GM23248 (cell line): Measurements from ENCODE around the gene RADIL. TPM values are rescaled to one million over a fixed set of nuclear protein-coding genes. Genes with fewer than 3 reads are reported as not detected.

ENCODE experiments used
- DNase-seq: peaks from one replicate; pipeline ENCODE4 v3.0.0-alpha.2; 2015
- H2AFZ ChIP-seq: fragments of 200-600 bp; sonication (generic); 2 replicates; pipeline ENCODE4 v1.6.1; 2016; ENCODE audit warnings: antibody characterized with exemption
- H3F3A ChIP-seq: fragments of 200-600 bp; sonication (generic); 2 replicates; pipeline ENCODE4 v1.6.1; 2016; ENCODE audit warnings: mild to moderate bottlenecking, antibody characterized with exemption, mixed run types; ENCODE audit not compliant: insufficient read depth
- H3K27ac ChIP-seq: fragments of 200-600 bp; sonication (generic); 2 replicates; pipeline ENCODE4 v1.5.1; 2016; ENCODE audit warnings: mild to moderate bottlenecking
- H3K27me3 ChIP-seq: fragments of 200-600 bp; sonication (generic); replicated peaks from 2 replicates; pipeline ENCODE4 v1.6.1; 2016; ENCODE audit warnings: mild to moderate bottlenecking; ENCODE audit not compliant: insufficient read depth
- H3K36me3 ChIP-seq: fragments of 200-600 bp; sonication (generic); 2 replicates; pipeline ENCODE4 v1.6.1; 2016; ENCODE audit warnings: low read depth, mild to moderate bottlenecking
- H3K4me1 ChIP-seq: fragments of 200-600 bp; sonication (generic); 2 replicates; pipeline ENCODE4 v1.6.1; 2016; ENCODE audit warnings: mild to moderate bottlenecking; ENCODE audit not compliant: insufficient read depth
- H3K4me2 ChIP-seq: fragments of 200-600 bp; sonication (generic); one replicate; pipeline ENCODE4 v1.6.1; 2016; ENCODE audit warnings: mild to moderate bottlenecking; ENCODE audit not compliant: unreplicated experiment
- H3K4me3 ChIP-seq: fragments of 200-600 bp; sonication (generic); 2 replicates; pipeline ENCODE4 v1.5.1; 2016; ENCODE audit warnings: mild to moderate bottlenecking
- H3K79me2 ChIP-seq: fragments of 200-600 bp; sonication (generic); 2 replicates; pipeline ENCODE4 v1.6.1; 2016; ENCODE audit warnings: mild to moderate bottlenecking; ENCODE audit not compliant: insufficient read depth
- H3K9ac ChIP-seq: fragments of 200-600 bp; sonication (generic); 2 replicates; pipeline ENCODE4 v1.6.1; 2016; ENCODE audit warnings: mild to moderate bottlenecking
- H3K9me2 ChIP-seq: fragments of 200-600 bp; sonication (generic); 2 replicates; pipeline ENCODE4 v1.6.1; 2016; ENCODE audit warnings: mixed run types, mild to moderate bottlenecking, moderate library complexity; ENCODE audit not compliant: insufficient read depth
- H3K9me3 ChIP-seq: fragments of 200-600 bp; sonication (generic); one replicate; pipeline ENCODE4 v1.6.1; 2017; ENCODE audit warnings: low read depth
- H4K20me1 ChIP-seq: fragments of 200-600 bp; sonication (generic); 2 replicates; pipeline ENCODE4 v1.6.0; 2016; ENCODE audit not compliant: insufficient read depth
- EZH2 ChIP-seq: fragments of 200-600 bp; sonication (generic); IDR thresholded peaks from 2 replicates; pipeline ENCODE4 v1.6.1; 2018; ENCODE audit warnings: antibody characterized with exemption, mild to moderate bottlenecking; ENCODE audit not compliant: insufficient read depth, poor library complexity, severe bottlenecking
- EZH2phosphoT487 ChIP-seq: fragments of 200-600 bp; sonication (generic); IDR thresholded peaks from 2 replicates; pipeline ENCODE4 v1.6.1; 2018; ENCODE audit warnings: antibody characterized with exemption, moderate library complexity, mild to moderate bottlenecking, low read depth; ENCODE audit not compliant: insufficient read depth
- WGBS, 2 experiments: methylation state at CpG; one replicate each; pipeline ENCODE4 v1.1.6; 2015 to 2017; ENCODE audit warnings: low lambda C conversion rate in 2 of 2, low coverage in 1 of 2; ENCODE audit errors: missing lambda C conversion rate in 2 of 2; 5-methylcytosine and 5-hydroxymethylcytosine counted together
- in situ Hi-C: fragments of 300-500 bp; cut with MboI; formaldehyde crosslinking; loops from 2 replicates; pipeline ENCODE4 v1.15.0; 2020
- polyA plus RNA-seq: library from polyadenylated mRNA; unstranded; fragments of >200 nt; fragmentation: Nextera tagmentation; extraction: Ambion mirVana; gene quantifications from 2 replicates; pipeline ENCODE4 v1.2.1, GENCODE V29; 2016
- total RNA-seq: library from RNA; depleted of rRNA; stranded (reverse); fragments of >200 nt; shearing (Covaris generic); gene quantifications from 2 replicates; pipeline ENCODE4 v1.2.3, GENCODE V29; 2014

RADIL gene
- total and polyA plus RNA-seq, 2 experiments from 2014 or later, result 0.55 to 4.3 TPM

DNA sequence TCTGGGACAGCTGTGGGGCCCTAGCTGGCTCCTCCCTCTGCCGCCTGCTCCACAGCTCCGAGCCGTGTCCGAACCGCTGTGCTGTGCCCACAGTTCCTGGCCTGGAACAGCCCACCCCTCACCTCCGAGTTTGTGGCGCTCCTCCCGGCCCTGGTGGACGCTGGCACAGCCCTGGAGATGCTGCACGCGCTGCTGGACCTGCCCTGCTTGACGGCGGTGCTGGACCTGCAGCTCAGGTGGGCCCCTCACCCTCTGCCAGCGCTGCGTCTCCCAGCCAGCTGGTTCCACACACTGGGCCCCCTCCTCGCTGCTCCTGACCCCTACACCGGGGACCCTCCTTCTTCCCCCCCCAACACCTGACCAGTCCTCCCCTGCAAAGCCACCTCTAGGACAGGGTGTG, 96.0 kb downstream of the RADIL start:
- Histone ChIP-seq H3K4me3 (no peak overlapping the region), H3K9ac (no peak overlapping the region), H3K9me3 (no peaks in the 10 kb centered on the region), H2AFZ (no peak overlapping the region), H3K9me2 (no peaks in the 10 kb centered on the region), H3F3A (no peaks in the 10 kb centered on the region), H3K79me2 (0 out of 2 replicates have a peak, but pooled peaks cover 3% of the 10 kb centered on the region), H3K27me3 (no peaks in the 10 kb centered on the region), H3K36me3 (peaks cover 8% of the 10 kb centered on the region; the same call in 1 of the 2 replicates), H3K4me2 (no peak overlapping the region), H3K27ac (no peak overlapping the region), H3K4me1 (no peaks in the 10 kb centered on the region), H4K20me1 (no peaks in the 10 kb centered on the region)
- 85 to 91% methylated on average over 12 to 13 of the region's 17 CpGs for WGBS, 2 experiments
- in situ Hi-C loops, result no loop called here
- TF ChIP-seq EZH2 (no peak), EZH2phosphoT487 (no peak)
- no peak for DNase-seq

DNA sequence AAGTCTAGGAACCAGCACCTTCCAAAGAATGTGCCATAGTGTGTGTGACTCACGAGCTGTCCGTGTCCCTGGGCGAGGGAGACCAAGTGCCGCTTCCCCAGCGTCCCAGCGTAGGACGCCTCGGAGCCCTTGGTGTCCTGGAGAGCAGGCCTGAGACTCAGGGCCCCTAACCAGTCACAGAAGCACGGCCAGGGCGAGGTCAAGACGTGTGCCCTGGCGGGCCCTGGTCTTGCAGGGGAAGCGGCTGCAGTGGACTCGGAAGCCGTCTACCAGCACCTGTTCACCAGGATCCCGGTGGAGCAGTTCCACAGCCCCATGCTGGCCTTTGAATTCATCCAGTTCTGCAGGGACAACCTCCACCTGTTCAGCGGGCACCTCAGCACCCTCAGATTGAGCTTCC, 97.5 kb downstream of the RADIL start:
- no peak for DNase-seq
- no peaks in the 10 kb centered on the region for H3K4me1 ChIP-seq
- no peak overlapping the region for H3K4me3 ChIP-seq
- H3K27ac ChIP-seq, result no peak overlapping the region
- H3K9me3 ChIP-seq, result no peaks in the 10 kb centered on the region
- 0 out of 2 replicates have a peak, but pooled peaks cover 15% of the 10 kb centered on the region for H3K79me2 ChIP-seq
- 98 to 99% methylated on average over 17 of the region's 17 CpGs for WGBS, 2 experiments
- H3K36me3 ChIP-seq, result peaks cover 8% of the 10 kb centered on the region; the same call in 1 of the 2 replicates
- no peak overlapping the region for H2AFZ ChIP-seq
- no peak for TF ChIP-seq EZH2
- no peak overlapping the region for H3K9ac ChIP-seq
- no peaks in the 10 kb centered on the region for H3K9me2 ChIP-seq
- no peak overlapping the region for H3K4me2 ChIP-seq
- no peaks in the 10 kb centered on the region for H3F3A ChIP-seq
- H4K20me1 ChIP-seq, result no peaks in the 10 kb centered on the region
- no peaks in the 10 kb centered on the region for H3K27me3 ChIP-seq
- in situ Hi-C loops, result no loop called here

DNA sequence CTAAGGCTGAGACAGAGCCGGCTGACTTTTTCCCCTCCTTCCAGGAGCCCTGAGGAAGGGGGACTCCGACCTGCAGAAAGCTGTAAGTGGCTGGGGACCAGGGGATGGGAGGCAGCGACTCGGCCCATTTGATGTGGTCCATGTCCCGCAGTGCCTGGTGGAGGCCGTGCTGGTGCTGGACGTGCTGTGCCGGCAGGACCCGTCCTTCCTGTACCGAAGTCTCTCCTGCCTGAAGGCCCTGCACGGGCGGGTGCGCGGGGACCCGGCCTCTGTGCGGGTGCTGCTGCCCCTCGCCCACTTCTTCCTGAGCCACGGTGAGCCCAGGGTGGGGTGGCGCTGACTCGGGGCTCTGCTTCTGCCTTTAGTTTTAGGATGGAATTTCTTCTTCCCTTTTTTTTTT, 98.1 kb downstream of the RADIL start:
- Histone ChIP-seq H3K9ac (no peak overlapping the region), H3K27me3 (no peaks in the 10 kb centered on the region), H2AFZ (no peak overlapping the region), H3K4me2 (no peak overlapping the region), H3K9me2 (no peaks in the 10 kb centered on the region), H3K36me3 (peaks cover 8% of the 10 kb centered on the region; the same call in 1 of the 2 replicates), H3K4me1 (no peaks in the 10 kb centered on the region), H3K27ac (no peak overlapping the region), H3K9me3 (no peaks in the 10 kb centered on the region), H3K4me3 (no peak overlapping the region), H4K20me1 (no peaks in the 10 kb centered on the region), H3K79me2 (peaks cover 21% of the 10 kb centered on the region), H3F3A (no peaks in the 10 kb centered on the region)
- in situ Hi-C loops, result no loop called here
- TF ChIP-seq EZH2phosphoT487 (no peak), EZH2 (no peak)
- DNase-seq, result no peak
- 95 to 97% methylated on average over 18 to 20 of the region's 20 CpGs for WGBS, 2 experiments

DNA sequence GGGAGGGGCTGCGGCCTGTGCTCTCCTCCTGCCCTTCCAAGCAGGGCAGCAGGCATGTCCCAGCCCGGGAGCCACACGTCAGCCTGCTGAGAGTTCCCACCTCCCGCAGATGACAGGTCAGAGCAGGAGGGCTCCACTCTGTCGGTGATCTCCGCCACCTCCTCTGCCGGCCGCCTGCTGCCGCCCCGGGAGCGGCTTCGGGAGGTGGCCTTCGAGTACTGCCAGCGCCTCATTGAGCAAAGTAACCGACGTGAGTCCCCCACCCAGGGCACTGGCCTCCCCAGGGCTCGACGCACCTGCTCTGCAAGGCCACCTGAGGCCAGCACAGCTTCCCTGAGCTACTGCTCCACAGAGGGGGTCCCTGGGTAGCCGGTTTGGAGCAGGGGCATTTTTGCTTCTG, 98.7 kb downstream of the RADIL start:
- no peaks in the 10 kb centered on the region for H3K27me3 ChIP-seq
- in situ Hi-C loops, result no loop called here

More for the DNA sequence above, 98.7 kb downstream of the RADIL start:
- no peak overlapping the region for H2AFZ ChIP-seq
- no peaks in the 10 kb centered on the region for H3F3A ChIP-seq
- no peak overlapping the region for H3K27ac ChIP-seq
- no peaks in the 10 kb centered on the region for H3K9me2 ChIP-seq
- H3K36me3 ChIP-seq, result peaks cover 8% of the 10 kb centered on the region; the same call in 1 of the 2 replicates
- TF ChIP-seq EZH2phosphoT487 (no peak), EZH2 (no peak)
- H3K4me3 ChIP-seq, result no peak overlapping the region
- H3K4me2 ChIP-seq, result no peak overlapping the region
- WGBS, 2 experiments, result 92 to 95% methylated on average over 15 to 19 of the region's 19 CpGs
- peaks cover 27% of the 10 kb centered on the region for H3K79me2 ChIP-seq
- no peaks in the 10 kb centered on the region for H3K9me3 ChIP-seq
- H3K9ac ChIP-seq, result no peak overlapping the region
- no peaks in the 10 kb centered on the region for H3K4me1 ChIP-seq
- no peaks in the 10 kb centered on the region for H4K20me1 ChIP-seq
- DNase-seq, result no peak
